HPDE6-E6E7 (cell line): ENCODE results near the gene TBC1D8.
"Not testable (repeated sequence)": the region's sequence is repeated elsewhere in the genome, so short reads cannot be mapped to it uniquely, and the experiment has no call there.

Experiments used
- DNase-seq: peaks from one replicate; pipeline ENCODE4 v3.0.0; 2011; ENCODE audit warnings: missing footprints; ENCODE audit errors: extremely low spot score

TBC1D8 gene

DNA sequence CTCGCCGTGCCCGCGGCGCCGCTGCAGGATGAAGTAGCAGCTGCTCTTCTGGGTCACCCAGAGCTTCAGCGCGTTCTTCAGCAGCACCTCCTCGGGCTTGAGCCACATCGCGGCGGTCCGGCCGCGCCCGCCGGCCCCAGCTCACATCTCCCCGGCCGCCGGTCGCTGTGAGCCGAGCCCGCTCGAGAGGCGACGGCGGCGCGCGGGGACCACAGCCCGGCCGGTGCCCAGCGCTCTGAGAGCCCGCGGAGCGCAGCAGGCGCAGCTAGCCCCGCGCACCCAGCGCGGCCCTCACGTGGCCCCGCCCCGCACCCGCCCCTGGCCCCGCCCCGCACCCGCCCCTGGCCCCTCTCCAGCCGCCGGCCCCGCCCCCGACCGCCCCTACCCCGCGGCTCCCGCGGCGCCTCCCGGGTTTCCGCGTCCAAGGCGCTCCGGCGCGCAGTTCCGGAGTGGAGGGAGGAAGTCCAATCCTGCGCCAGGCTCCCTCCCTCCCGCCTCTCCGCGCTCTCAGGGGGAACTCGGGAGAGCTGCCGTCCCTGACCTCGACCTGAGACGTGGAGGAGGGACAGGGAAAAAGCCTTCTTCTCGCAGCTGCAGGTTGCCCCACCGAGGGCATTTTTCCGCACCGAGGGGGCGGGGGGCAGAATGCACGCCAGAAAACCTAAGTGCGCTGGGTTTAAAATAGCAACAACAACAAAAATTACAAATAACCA, at the start of gene TBC1D8:
Gene TBC1D8 (minus strand): TSS at position 237 of the 713 bp plus-strand sequence. CDS start 129 bp downstream, at position 108.
- peak; percentile 79 for DNase-seq

DNA sequence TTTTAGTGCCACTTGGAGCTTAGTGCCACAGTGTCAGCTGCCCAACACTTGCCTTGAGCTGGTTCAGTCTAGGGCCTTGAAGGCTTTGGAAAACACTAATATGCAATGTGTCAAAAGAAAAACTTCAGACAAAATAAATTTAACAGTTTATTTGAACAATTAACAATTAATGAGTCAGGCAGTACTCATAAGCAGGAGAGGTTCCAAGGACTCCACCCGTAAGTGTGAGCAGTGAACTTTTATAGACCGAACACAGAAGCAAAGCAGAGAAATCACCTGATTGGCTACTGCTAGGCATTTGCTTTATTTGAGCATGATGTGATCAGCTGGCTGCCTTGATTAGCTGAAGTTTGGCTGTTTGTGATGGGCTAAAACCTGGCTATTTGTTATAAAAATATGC, 49.5 kb upstream of the TBC1D8 start:
- DNase-seq, result no peak

DNA sequence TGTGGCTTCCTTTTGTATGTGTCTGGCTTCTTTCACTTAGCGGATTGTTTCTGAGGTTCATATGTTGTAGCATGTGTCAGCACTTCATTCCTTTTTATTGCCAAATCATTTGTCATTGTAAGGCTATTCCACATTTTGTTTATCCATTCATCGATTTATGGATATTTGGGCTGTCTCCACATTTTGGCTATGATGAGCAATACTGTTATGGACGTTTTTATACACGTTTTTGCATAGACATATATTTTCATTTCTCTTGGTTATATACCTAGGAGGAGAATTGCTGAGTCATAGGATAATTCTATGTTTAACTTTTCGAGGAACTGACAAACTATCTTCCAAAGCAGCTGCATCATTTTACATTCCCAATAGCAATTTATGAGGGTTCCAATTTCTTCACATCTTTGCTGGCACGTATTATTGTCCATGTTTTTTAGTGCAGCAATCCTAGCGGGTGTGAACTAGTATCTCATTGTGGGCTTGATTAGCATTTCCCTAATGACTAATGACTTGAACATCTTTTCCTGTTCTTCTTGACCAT, 48.1 kb upstream of the TBC1D8 start:
- DNase-seq, result no peak

DNA sequence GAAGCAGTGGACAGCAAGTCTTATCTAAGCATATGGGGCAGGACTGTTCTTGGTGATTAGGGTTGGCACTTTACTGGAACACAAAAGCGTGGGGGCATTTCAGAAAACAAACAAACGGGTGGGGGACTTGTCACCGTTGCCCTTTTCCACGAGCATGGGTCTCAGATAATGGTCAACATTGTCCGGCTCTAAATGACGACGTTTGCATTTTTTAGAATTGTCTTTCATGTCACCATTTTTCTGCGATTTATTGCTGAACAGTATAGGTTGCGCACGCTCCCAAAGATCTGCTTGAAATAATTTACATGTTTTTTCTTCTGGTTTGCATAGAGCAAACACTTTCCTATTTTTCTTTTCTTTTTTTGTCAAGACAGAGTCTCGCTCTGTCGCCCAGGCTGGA, 46.6 kb upstream of the TBC1D8 start:
- DNase-seq, result no peak

DNA sequence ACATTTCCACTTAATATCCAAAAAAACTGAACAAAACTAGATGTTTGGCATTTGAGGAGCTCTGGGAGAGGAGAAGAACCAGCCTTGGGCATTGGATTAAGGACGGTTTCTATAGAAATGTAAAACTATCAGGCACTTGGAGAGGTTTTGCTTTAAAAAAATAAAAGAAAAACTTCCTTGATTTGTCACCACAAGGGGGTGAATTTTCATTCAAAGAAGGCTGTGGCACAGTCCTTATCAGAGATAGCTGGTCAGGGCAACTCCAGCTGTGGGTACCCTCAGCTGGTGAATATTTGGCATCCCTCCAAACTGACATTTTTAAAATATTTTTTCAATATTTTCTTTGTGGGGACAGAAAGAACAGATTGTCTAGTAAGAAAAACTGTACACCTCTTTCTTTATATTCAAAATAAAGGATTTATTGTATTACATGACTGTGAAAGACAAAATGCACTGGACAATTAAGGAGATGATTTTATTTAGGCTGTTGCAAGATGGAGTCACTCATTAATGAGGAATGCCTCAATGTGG, 46.1 kb upstream of the TBC1D8 start:
- no peak for DNase-seq

DNA sequence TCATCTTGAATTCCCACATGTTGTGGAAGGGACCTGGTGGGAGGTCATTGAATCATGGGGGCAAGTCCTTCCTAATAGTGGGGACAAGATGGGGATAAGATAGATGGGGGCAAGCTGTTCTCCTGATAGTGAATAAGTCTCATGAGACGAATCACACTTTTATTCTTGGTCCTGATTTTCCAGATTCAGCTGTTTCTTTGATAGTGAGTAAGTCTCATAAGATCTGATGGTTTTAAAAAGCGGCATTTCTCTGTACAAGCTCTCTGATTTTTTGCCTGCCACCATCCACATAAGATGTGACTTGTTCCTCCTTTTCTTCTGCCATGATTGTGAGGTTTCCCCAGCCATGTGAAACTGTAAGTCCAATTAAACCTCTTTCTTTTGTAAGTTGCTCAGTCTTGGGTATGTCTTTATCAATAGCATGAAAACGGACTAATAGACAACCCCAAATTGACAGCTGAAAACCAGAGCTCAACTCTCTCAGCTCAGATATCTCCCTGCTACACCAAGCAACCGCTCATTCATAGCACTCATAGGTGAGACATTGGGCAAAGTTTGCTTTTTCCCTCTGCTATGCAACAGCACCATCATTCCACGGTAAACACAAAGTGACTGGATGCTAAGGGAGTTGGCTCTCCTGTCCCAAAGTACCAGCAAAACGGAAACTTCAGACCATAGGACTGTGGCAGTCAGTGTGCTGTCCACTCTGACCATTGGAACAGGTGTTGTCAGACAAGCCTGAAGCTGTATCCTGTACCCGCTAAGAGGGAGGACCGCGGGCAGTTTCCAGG, 44.9 kb upstream of the TBC1D8 start:
- DNase-seq, result no peak

DNA sequence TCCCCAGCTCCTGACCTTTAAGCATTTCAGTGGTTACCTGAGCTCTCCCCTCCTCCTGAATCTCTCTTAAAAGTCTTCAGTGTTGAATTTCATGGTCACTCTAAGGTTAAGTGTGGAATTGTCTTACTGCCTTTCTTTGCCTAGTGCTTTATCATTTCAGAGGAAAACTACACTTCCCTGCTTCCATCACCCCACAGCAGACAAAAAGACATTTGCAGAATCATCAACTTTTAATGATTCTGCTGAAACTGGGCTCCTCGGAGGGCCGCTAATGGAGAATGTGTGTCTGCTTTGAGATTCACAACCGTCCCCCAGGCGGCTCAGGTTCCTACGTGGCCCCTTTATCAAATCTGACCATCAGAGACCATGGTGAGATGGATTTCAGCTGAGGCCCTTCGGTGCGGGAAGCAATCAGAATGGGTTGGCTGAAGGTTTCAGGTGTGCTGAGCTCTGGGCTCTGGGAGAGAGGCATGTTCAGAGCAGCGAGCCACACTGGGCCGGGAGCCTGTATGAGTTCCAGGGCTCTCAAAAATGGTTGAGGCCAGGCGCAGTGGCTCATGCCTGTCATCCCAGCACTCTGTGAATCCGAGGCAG, 41.9 kb upstream of the TBC1D8 start:
- no peak for DNase-seq

DNA sequence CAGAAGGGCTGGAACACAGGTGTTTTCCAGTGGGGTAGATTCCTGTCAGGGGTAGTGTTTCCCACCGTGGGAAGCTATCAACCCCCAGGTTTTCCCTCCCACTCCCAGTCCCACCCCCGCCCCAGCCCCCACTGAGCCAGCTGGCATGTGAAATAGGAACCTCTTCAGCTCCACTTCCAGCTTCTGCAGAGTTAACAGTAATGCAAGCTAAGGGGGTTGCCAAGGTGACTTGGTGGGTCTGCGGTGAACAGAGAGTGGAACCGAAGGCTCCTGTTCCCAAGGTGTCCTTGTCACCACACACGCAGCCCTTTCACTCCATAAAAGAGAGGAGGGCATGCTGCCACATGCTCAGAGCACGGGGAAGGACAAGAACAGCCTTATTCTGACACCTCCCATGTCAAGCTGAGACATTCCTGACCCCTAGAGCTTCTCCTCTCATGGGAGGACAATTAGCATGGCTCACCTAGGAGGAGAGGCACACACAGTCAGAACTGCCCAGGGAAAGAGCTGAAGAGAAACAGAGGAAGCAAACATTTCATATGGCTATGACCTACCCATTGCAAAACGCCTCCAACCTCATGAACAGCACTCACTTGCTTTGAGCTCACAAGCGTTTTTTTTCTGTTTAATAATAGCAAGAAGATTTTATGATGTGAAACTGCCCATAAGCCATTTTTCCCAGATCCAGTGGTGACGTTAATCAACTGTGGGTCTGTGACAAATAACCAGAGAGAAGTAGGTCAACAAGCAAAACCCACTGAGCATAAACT, 39.8 kb upstream of the TBC1D8 start:
- no peak for DNase-seq

DNA sequence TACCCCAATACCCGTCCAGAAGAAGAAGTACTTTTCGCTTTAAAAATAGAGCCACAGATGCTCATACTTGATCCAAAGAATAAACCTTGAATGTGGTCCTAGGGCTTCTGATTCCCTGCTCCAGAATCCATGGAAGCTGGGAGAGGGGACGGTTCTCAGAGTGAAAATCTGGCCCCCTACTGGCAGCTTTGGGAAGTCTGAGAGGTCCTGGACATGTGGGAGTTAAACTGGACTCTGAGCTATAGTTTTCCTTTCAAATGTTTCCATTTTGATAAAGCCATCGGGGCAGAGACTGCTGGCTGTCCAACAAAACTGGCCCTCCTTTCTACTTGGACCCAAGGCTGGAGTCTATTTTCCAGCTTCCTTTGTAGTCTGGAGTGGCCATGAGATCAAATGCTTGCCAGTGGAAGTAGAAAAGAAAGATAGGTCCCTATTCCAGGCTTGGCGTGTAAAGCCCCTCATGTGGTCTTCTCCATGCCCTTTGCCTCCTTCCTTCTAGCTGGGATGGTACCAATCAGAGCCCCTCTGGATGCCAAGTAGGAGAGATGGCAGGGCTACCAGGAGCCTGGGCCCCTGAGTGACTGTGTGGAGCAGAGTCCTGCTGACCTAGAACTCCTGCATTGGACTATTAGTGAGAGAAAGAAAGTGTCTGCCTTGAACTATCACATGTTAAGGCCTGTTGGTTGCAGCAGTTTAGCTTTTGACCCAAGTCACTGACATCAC, 37.7 kb upstream of the TBC1D8 start:
- no peak for DNase-seq

DNA sequence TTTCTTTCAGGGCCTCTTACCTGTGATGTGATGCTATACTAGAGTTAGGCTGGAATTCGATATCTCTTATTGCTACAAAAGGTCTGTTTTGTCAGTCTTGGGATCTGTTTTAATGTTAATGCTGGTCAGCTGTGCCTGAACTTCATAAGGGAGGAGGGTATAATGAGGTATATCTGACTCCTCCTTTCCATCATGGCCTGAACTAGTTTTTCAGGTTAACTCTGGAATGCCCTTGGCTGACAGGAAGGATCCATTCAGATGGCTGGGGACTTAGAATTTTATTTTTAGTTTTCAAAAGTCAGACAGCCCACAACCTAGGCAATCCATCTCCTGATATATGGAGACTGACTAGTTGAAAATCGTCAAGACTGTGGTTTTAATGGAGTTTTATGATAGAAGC, 35.9 kb upstream of the TBC1D8 start:
- DNase-seq, result no peak

DNA sequence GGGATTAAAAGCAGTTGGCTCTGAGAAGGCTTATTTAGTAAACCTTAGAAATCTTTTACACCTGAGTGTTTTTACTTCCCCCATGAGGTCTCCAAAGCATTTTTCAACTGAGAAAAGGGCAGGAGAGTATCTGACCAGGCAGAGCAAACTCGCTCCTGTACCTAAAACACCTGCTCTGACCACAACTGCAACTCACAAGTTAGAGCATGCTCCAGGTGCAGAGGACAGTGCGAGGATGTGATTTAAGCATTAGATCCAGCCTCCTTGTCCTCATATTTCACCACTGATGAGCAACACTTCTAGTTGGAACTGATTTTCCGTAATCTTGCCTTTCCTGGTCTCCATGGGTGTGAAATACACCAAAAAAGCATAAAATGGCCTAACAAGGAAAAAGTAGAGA, 34.5 kb upstream of the TBC1D8 start:
- no peak for DNase-seq

DNA sequence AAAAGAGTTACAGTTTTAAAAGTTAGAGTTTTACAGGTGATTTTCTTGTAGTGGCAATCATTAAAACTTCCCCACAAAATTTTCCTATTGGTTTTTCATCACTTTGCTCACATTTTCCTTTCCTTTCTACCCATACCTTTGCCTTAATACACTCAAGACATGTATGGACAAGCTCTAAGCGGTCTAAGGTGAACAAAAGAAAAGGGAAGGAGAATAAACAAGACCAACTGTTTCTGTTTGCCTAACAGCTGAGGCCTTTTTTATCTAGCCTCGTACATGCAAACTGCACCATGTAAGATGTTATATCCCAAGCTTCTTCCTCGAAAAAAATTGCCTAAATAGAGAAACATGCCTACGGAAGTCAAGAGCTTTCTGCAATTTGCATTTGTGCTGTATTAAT, 33.9 kb upstream of the TBC1D8 start:
- no peak for DNase-seq

DNA sequence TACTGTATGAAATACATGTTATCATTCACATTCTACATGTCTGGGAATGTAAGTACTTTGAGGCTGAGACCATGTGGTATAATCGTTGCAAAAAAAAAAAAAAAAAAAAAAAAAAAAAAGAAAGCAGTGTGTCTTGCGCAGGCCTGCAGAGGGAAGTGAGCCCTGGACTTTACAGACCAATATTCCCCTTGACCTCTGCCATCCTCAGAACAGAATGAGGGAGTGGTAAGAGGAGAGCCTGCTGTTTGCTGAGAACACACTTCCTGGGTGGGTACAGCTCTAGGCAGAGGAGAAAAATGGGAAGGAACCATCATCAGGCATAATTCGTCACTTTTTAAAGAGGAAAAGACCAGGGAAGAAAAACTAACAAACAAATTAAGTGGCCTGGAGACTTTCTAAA, 28.8 kb upstream of the TBC1D8 start:
- DNase-seq, result no peak

DNA sequence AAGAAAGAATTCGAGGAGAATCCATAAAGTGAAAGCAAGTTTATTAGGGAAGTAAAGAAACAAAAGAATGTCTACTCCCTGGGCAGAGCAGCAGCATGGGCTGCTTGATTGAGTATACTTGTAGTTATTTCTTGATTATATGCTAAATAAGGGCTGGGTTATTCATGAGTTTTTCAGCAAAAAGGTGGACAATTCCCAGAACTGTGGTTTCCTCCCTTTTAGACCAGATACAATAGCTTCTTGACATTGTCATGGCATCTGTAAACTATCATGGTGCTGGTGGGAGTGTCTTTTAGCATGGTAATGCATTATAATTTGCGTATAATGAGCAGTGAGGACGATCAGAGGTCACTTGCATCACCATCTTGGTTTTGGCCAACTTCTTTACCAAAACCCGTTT, 25.6 kb upstream of the TBC1D8 start:
- no peak for DNase-seq

DNA sequence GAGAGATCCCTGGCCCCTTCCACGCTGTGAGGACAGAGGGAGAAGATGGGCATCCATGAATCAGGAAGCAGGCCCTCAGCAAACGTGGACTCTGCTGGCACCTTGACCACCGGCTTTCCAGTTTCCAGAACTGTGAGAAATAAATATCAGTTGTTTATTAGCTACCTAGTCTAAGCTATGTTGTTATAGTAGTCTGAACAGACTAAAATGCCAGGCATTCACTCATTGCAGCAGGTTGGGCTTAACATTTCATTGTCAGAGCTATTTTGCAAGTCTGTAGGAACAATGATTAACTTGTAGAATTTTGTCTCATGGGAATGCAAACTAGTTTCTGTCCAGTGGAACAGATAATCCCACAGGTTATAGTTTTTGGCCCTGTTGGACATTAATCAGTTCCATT, 24.8 kb upstream of the TBC1D8 start:
- no peak for DNase-seq

DNA sequence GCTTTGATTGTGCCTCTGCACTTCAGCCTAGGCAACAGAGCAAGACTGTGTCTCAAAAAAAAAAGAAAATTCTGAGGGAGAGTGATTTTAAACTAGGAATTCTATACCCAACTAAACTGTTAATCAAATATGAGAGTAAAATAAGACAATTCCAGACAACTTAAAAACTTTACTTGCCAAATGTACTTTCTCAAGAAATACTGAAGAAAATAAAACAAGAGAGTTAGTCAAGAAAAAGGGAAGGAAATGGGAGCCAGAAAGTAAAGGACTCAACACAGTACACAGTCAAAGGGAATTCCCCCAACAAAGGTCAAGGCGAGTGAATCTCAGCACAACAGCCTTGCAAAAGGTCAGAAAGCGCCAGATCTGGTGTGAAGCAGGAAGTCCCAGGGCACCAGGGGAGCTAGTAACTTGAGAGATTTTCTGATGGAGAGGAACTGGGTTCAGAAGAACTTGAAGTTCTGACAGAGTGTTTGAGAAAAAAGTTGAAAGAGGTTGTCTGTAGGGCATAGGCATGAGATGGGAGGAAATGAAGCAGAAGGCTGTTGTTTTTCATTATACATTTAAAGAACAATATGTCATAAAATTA, 22.6 kb upstream of the TBC1D8 start:
- DNase-seq, result no peak

DNA sequence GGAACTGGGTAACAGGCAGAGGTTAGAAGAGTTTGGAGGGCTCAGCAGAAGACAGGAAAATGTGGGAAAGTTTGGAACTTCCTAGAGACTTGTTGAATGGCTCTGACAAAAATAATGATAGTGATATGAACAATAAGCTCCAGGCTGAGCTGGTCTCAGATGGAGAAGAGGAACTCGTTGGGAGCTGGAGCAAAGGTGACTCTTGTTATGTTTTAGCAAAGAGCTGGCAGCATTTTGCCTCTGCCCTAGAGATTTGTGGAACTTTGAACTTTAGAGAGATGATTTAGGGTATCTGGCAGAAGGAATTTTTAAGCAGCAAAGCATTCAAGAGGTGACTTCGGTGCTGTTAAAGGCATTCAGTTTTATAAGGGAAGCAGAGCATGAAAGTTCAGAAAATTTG, 18.6 kb upstream of the TBC1D8 start:
- not testable (repeated sequence) for DNase-seq

DNA sequence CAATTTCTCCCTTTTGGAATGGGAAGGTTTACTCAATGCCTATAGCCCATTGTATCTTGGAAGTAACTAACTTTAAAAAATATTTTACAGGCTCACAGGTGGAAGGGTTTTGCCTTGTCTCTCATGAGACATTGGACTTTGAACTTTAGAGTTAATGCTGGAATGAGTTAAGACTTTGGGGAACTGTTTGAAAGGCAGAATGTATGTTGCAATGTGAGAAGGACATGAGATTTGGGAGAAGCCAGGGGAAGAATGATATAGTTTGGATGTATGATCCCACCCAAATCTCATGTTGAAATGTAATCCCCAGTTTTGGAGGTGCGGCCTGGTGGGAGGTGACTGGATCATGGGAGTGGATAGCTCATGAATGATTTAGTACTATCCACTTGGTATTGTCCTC, 17.5 kb upstream of the TBC1D8 start:
- DNase-seq, result no peak

DNA sequence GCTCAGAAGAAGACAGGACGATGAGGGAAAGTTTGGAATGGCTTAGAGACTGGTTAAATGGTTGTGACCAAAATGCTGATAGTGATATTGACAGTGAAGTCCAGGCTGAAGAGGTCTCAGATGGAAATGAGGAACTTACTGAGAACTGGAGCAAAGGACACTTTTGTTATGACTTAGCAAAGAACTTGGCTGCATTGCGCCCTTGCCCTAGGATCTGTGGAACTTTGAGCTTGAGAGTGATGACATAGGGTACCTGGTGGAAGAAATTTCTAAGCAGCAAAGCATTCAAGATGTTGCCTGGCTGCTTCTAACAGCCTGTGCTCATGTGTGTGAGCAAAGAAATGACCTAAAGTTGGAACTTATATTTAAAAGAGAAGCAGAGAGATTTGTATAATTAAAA, 16.4 kb upstream of the TBC1D8 start:
- DNase-seq, result not testable (repeated sequence)

DNA sequence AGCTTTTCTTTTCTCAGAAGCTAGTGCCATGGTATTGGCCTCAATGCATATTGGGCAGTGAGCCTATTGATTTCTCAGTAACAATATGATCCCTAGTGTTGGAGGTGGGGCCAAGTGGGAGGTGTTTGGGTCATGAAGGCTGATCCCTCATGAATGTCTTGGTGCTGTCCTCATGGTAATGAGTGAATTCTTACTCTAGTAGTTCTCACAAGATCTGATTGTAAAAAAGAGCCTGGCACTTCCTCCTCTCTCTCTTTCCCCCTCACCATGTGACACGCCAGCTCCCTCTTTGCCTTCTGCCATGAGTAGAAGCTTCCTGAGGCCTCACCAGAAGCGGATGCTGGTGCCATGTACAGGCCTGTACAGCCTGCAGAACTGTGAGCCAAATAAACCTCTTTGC, 12.8 kb upstream of the TBC1D8 start:
- DNase-seq, result no peak
